GM18498 (cell line): ENCODE data around the gene ARL15.
A peak's percentile ranks its signal among the peaks of the same experiment; 100 is the strongest.

Experiments used
- ATAC-seq: cut with Tn5 transposase; IDR thresholded peaks from one replicate; pipeline ENCODE4 v1.9.1; 2021; ENCODE audit warnings: mild to moderate bottlenecking, moderate library complexity; ENCODE audit not compliant: unreplicated experiment

ARL15 gene

DNA sequence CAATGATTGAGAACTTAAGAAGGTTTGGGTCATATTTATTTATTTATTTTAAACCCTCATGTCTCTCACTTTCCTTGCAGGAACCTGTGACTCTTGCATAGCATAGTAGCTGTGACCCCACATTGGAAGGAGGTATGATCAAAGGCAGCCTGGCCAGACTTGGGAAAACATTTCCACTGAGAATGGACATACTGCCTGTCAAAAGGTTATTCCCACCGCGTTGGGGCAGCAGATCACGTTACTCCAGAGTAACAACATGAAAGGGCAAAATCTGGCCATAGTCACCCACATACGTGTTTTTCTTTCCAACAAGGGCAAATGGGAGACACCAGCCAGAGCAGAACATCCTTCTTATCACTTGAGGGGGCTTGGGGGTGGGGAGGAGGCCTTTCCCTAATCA, 95.7 kb downstream of the ARL15 start:
- ATAC-seq, result no peak

DNA sequence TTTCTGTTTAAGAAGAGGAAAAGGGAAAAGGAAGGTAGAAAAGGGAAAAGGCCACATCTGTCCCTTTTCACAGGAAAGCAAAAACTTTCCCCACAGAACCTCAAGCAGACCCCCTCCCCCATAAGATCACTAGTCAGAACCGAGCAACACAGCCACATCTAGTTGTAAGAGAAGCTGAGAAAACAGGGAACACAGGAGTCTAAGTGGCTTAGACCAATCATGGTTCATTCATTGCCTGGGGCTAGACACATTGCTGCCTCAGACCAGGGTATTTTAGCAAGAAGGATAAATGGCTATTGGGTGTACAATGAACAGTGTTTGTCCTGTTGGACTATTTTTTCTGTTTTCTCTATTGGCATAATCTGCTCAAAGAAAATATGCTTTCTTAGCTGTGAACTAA, 98.0 kb downstream of the ARL15 start:
- ATAC-seq, result no peak

DNA sequence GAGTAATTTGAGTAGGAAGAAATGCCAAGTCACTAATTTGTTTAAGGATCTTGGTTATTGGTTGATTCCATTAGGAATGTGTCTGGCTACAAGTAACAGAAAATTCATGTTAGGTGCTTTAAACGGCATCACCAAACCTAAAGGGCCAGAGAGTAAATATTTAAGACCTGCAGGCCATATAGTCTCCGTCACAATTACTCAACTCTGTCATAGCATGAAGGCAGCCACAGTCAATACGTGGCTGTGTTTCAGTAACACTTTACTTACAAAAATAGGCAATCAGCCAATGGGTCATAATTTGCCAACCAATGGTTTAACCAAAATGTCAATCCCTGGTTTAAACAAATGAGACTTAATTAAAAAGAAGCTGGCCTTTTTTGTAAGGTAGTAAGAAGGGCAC, 98.5 kb downstream of the ARL15 start:
- ATAC-seq, result no peak

DNA sequence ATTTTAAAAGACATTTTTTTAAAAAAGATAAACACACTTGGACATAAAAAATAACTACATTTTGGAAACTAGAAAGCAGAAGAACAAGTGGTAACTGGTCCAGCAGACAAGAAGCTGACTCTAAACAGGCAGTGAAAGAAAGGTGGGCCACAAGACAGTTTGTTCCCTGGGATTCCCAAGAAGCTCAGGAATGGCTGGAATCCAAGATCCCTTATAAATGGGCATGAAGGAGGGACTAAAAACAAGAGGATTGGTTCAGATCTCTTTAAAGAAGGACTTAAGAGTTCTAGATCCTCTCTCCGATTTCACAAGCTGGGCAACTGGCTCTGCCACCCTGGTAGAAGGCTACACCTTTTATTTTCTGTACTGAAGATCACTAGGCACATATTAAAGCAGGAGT, 102.8 kb downstream of the ARL15 start:
- no peak for ATAC-seq

GRCh38 chr5:54206580-54207229, 103.7 kb downstream of the ARL15 start:
- ATAC-seq, result peak; percentile 90

- ATAC-seq, result no peak
Measured at GRCh38 chr5:54205918-54206317, 104.5 kb downstream of the ARL15 start.

GRCh38 chr5:54205453-54205852, 104.9 kb downstream of the ARL15 start:
- no peak for ATAC-seq

- no peak for ATAC-seq
Measured at GRCh38 chr5:54197018-54197417, 113.4 kb downstream of the ARL15 start.

DNA sequence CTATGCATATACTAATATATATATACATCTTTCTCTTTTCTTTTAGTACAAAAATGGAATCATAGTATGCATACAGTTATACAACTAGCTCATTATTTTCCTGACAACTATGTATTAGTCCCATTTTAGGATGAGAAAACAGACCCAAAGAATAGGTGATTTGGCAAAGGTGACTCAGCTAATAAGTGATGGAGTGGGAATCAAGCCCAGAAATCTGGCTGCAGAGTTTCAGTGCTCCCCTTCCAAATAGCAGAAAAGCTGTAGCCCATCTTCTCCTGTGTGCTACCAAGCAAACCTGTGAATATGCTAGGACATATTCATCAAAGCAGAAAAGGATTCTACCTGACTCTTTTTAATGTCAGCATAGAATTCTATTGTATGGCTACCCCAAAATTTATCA, 114.7 kb downstream of the ARL15 start:
- ATAC-seq, result no peak

- ATAC-seq, result no peak
Measured at GRCh38 chr5:54194318-54194717, 116.1 kb downstream of the ARL15 start.

DNA sequence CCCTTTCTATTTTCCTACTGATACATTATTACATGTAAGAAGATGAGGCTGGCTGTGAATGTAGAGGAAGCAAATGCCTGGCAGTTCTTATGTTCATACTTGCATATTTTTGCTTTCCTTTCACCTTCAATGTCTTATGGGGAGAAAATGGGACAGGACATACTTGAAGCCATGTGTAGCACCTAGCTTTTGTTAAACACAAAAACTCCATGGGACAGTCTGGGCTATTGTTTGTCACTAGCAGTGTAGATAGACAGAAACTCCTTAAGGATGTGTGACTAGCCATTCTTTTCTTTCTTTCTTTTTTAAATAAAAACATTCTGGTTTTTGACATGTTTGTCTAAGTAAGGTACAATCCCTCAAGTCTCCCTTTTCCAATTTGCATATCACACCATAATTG, 122.7 kb downstream of the ARL15 start:
- no peak for ATAC-seq

- ATAC-seq, result no peak
Measured at GRCh38 chr5:54186912-54187445, 123.4 kb downstream of the ARL15 start.

- no peak for ATAC-seq
Measured at GRCh38 chr5:54186108-54186507, 124.3 kb downstream of the ARL15 start.

DNA sequence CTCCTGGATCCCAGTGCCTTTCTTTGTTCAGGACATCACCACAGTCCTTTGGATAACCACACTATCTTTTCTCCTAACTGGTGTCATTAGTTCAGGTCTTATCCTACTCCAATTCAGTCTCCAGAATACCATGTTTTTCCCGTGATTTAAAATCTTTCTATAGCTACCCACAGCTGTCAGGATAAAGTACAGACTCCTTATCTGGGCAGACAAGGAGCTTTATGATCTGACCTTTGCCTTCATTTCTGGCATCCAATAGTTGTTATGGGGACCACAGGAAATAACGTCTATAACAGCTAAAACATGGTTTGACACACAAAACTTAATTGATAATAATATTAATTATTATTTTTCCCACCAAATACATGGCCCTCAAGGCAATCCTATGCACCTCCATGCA, 125.6 kb downstream of the ARL15 start:
- no peak for ATAC-seq

DNA sequence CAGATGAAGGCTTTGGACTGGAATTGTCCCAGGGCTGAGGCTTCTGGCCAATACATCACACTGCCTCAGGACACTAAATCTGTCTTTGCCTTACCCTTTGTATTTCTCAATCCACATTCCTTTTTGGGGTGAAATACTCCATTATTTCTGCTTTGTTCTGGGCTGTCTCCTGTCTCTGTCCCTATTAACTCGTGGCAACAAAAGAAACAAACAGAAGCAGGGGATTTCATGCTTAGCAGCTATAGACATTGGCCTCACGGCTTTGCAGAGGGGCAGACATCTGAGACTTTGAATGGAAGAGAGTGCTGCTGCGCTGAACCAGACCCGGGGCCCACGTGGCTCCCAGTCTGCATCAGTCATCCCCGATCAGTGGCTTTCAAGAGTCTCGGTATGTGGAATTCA, 129.7 kb downstream of the ARL15 start:
- no peak for ATAC-seq

GRCh38 chr5:54178991-54179390, 131.4 kb downstream of the ARL15 start:
- ATAC-seq, result no peak

DNA sequence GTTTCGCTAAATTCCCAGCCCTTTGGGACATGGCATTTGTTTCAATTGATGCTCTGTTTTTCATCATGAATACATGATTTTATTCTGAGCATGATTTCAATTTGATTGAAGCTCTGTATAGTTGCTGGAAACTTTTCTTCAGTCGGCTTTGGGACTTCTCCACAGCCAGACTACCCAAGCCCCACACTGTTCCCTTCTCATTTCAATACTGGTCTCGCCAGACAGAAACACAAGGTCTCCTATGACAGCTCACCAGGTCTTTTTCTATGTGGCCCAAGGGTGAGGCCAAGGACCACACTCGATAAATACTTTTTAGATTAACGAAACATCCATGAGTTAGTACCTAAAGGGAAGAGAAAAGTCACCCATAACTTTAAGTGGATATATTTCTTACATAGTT, 132.2 kb downstream of the ARL15 start:
- ATAC-seq, result no peak

DNA sequence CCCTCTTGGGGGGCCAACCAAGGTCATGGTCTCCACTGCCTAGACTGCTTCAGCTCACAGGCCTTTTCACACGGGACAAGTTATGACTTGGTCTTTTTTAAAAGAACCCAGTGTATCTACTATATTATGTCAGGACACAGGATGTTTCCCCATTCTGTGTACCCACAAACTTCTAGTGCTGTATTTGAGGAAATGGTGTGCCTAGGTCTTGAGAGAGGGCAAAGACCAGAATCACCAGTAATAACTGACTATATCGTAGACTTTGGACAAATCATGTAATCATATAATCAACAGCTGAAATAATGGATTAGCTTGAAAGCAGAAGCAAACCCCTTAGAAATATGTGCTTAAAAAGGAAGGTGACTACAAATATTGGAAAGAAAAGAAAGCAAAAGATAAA, 133.3 kb downstream of the ARL15 start:
- ATAC-seq, result no peak

- no peak for ATAC-seq
Measured at GRCh38 chr5:54176066-54176830, 134.1 kb downstream of the ARL15 start.

DNA sequence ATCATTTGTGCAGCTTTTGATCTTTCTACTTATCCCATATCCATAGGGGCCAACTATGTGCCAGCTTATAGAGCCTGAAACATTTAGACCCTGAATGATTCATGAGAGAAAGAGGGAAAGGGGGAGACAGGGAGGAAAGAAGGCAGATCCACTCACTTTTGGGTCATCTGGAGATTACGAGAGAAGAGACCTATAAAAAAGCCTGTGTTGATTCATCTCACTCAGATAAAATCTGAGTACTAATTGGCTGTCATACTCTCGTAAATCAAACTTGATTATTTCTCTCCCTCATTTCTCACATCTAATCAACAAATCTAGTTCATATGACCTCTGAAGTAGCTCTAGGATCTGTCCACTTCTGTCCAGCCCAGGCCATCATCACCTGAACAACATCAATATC, 137.1 kb downstream of the ARL15 start:
- ATAC-seq, result no peak

DNA sequence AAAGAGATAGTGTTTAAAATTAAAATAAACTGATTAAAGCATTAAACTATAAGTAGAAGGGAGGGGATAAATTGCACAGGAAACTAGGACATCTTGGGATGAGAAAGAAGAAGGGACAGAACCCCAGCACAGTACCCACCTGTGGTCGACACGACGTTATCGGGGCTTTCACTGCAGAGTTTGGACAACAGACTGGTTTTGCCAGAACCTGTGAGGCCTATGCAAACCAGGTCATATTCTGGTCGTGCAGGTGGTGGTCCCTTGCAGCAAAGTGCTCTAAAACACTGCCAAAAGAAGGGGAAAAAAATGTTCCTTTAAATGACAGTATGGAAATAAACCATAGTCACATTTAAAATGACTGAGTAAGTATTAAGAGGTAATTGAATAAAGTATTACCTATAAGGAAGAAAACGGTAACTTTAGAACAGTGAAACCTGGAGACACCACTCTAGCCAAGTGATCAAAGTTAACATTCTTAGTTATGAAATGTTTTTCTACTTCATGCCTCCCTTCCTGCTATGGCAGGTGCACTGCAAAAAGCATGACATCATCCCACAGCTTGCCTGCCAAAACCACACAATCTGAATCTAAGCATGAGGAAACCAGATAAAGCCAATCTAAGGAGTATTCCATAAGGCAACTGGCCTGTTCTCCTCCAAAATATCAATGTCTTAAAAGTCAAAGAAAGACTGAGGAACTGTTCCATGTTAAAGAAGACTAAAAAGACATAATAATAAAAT, 138.6 kb downstream of the ARL15 start:
- no peak for ATAC-seq

GRCh38 chr5:54165687-54166086, 144.7 kb downstream of the ARL15 start:
- no peak for ATAC-seq
